ENCODE measurements around the gene WWOX. TPM values are rescaled to one million over a fixed set of nuclear protein-coding genes. Genes with fewer than 3 reads are reported as not detected.
"Not testable (repeated sequence)": the region's sequence is repeated elsewhere in the genome, so short reads cannot be mapped to it uniquely, and the experiment has no call there.

The WWOX gene
- total RNA-seq, 2 donors from 2014 or later = 10.6 to 13.1 TPM

DNA sequence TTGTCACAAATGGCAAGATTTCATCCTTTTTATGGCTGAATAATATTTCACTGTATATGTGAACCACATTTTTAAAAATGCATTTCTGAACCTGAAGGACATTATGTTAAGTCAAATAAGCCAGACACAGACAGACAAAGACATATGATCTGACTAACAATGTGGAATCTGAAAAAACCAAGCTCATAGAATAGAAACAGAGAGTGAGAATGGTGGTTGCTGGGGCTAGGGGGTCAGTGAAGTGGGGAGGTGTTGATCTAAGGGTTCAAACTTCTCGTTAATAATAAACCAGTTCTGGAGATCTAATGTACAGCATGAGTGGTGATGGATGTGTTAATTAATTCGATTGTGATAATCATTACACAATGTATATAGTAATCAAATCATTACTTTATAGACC is 475.1 kb downstream of the WWOX start:
- no peak for DNase-seq
- ATAC-seq = no peak
- intact Hi-C loops (cut with DNase I, micrococcal nuclease) = no loop called here

DNA sequence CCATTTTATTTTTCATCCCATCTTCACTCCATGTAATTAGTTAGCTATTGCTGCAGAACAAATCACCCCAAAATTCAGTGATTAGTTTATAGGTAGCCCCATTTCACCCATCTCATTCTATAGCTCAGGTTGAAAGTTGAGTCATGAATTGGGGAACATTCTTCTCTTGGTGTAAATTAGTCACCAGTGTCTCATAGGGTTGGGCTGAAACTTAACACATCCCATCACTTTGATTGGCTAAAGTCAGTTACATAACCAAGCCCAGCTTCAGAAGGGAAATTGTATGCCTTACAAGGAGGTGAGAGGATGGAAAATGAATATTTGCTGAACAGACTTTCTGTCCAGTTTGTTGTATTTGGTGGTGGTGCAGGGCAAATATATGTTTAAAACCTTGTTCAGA is 477.5 kb downstream of the WWOX start:
- ATAC-seq = no peak
- no peak for DNase-seq
- intact Hi-C loops (cut with DNase I, micrococcal nuclease) = no loop called here

DNA sequence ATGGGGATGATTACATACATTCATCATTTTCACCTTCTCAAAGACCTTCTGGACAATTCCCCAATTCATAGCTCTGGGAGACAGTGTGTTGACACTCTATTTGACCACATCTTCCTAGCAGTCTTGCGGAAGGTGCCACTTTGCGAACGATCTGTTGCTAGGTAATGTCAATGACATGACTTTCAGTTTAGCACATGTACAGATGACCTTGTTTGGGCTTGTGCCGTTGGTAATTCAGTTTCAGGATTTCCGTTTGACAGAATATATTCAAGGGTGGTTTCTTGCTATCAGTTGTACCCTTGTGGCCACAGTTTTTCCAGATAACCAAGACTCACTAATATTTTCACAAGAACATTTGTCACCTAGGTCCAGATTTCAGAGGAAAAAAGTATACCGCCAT is 478.2 kb downstream of the WWOX start:
- intact Hi-C loops (cut with DNase I, micrococcal nuclease) = no loop called here
- no peak for DNase-seq
- ATAC-seq = no peak

- no peak for DNase-seq
- ATAC-seq = no peak
- intact Hi-C loops (cut with DNase I, micrococcal nuclease) = no loop called here
These were observed 479.6 kb downstream of the WWOX start for GRCh38 chr16:78579020-78579419.

DNA sequence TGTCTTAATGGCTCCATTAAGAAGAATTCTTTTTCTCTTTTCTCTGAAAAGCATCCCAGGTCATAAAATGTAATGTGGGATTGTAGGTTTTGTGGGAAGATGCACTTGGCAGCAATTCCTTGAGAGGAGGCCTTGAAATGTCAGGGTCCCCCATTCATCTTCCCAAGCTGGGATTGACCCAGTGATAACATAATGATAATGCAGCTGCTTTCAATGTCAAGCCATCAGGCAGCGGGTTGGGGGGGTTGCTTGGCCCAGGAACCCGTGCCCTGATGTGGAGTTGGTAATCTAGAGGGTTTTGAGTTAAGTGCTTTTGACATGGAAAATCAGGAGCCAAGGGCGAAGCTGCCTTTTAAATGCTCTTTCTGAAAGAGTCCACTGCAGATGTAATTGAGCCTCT is 484.0 kb downstream of the WWOX start:
- intact Hi-C loops (cut with DNase I, micrococcal nuclease) = no loop called here
- DNase-seq (no peak), ATAC-seq (no peak)

DNA sequence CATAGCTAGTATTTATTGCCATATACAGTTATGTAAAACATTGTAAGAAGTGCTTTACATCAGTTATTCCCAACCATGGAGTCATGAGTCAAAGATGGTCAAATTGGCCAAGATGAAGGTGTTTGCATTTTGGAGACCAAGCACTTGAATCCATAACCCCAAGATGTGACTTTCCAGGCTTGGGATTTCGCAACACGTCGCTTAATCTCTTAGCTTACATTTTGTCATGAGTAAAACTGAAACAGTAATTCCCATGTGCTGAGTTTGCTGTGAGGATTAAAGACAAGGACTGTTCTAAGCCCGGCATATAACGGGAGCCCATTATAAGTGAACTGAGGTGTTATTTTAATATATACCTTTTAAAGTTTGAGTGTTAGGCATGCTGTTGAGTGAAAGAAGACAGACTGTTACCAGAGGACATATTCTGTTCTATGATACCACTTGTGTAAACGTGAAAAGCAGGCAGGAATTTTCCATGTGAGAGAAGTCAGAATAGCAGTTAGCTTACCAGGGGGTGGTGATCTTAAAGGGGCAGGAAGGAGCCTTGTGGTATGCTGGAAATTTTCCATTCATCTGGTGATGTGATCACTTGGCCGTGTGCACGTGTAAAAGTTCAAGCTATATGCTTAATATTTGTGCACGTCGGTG is 484.9 kb downstream of the WWOX start:
- intact Hi-C loops (cut with DNase I, micrococcal nuclease) = no loop called here
- DNase-seq = no peak
- no peak for ATAC-seq

DNA sequence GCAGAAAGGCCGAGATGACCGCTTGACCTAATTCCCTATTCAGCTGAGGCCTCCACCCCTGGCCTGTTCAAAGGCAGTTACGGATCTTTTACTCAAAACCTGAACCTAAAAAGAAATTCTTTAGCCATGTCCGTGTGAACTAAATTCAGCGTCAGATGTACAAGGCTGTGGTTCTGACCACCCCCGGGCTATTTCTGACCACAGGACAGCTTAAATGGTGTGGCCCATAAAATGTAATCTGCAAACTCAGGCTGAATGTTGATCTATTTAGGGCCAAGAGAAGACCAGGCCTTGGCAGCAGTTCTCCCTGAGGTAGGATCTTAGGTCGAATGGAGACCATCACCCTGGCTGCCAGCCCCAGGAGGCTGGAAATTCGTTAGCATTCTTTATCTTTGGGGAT is 485.5 kb downstream of the WWOX start:
- DNase-seq (no peak), ATAC-seq (no peak)
- intact Hi-C loops (cut with DNase I, micrococcal nuclease) = no loop called here

- ATAC-seq (no peak), DNase-seq (no peak)
- intact Hi-C loops (cut with DNase I, micrococcal nuclease) = no loop called here
These were observed 489.9 kb downstream of the WWOX start for GRCh38 chr16:78589331-78589730.

DNA sequence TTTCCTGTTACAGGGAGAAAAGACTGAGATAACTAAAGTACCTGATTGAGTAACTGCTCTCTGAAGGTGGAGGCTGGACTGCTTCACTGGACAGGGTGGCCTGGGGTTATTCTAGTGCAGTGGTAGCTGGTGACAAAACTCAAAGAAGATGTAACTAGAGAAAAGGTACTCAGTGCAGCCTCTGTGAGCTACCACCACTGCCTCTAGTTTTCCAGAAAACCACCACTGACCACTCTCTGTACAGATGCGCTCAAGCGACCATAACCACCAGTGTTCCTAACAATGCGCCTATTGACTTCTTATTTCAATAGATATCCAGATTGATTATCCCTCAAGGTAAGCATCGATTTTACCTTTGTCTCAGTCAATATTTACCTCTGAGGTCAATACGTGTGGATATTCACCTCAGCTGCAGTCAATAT is 492.2 kb downstream of the WWOX start:
- no peak for DNase-seq
- intact Hi-C loops (cut with DNase I, micrococcal nuclease) = no loop called here
- ATAC-seq = no peak

- DNase-seq (no peak), ATAC-seq (no peak)
- intact Hi-C loops (cut with DNase I, micrococcal nuclease) = no loop called here
These were observed 492.7 kb downstream of the WWOX start for GRCh38 chr16:78592111-78592510.

GRCh38 chr16:78593352-78593751 is 493.9 kb downstream of the WWOX start:
- intact Hi-C loops (cut with DNase I, micrococcal nuclease) = no loop called here
- no peak for DNase-seq
- no peak for ATAC-seq

- intact Hi-C loops (cut with DNase I, micrococcal nuclease) = no loop called here
- ATAC-seq = no peak
- DNase-seq = no peak
These were observed 494.7 kb downstream of the WWOX start for GRCh38 chr16:78594191-78594590.

GRCh38 chr16:78596348-78596995 is 497.0 kb downstream of the WWOX start:
- DNase-seq = no peak
- no peak for ATAC-seq
- intact Hi-C loops (cut with DNase I, micrococcal nuclease) = no loop called here

- DNase-seq (no peak), ATAC-seq (peak; percentile 58)
- intact Hi-C loops (cut with DNase I, micrococcal nuclease) = no loop called here
These were observed 497.6 kb downstream of the WWOX start for GRCh38 chr16:78596996-78597422.

- ATAC-seq (no peak), DNase-seq (no peak)
These were observed 498.5 kb downstream of the WWOX start for GRCh38 chr16:78597809-78598570.

GRCh38 chr16:78599271-78599670 is 499.8 kb downstream of the WWOX start:
- intact Hi-C loops (cut with DNase I, micrococcal nuclease) = no loop called here
- ATAC-seq = no peak
- DNase-seq = no peak

More at GRCh38 chr16:78597809-78598570, 498.5 kb downstream of the WWOX start:
- intact Hi-C loops (cut with DNase I, micrococcal nuclease) = no loop called here

GRCh38 chr16:78604423-78605062 is 505.1 kb downstream of the WWOX start:
- ATAC-seq; intact Hi-C loops (cut with DNase I, micrococcal nuclease); DNase-seq: not testable (repeated sequence)

- DNase-seq = no peak
- no peak for ATAC-seq
- intact Hi-C loops (cut with DNase I, micrococcal nuclease) = no loop called here
These were observed 506.2 kb downstream of the WWOX start for GRCh38 chr16:78605548-78606101.

GRCh38 chr16:78606545-78606944 is 507.1 kb downstream of the WWOX start:
- no peak for ATAC-seq
- no peak for DNase-seq
- intact Hi-C loops (cut with DNase I, micrococcal nuclease) = no loop called here
